GM18951 (cell line): ENCODE results near the gene MSANTD3.
A peak's percentile ranks its signal among the peaks of the same experiment; 100 is the strongest.
"Not testable (repeated sequence)": the region's sequence is repeated elsewhere in the genome, so short reads cannot be mapped to it uniquely, and the experiment has no call there.

Experiments used
- POLR2A ChIP-seq: IDR thresholded peaks from 4 replicates; pipeline ENCODE4 v1.6.1; 2011; ENCODE audit warnings: mild to moderate bottlenecking; ENCODE audit not compliant: insufficient read length, insufficient read depth; ENCODE audit errors: extremely low read depth
- in situ Hi-C: fragments of 300-500 bp; cut with MboI; formaldehyde crosslinking; loops from one replicate; pipeline ENCODE4 v1.12.0; 2022; ENCODE audit warnings: low sequenced_read_pairs, mixed read lengths, inconsistent platforms; ENCODE audit not compliant: unreplicated experiment

Gene MSANTD3

GRCh38 chr9:100426530-100427365, at the start of gene MSANTD3:
Gene MSANTD3, plus strand, starts transcription at chr9:100427143. Its CDS starts 14,796 bp downstream, at chr9:100441939.
- in situ Hi-C loops = no loop called here

GRCh38 chr9:100379862-100380261, 47.1 kb upstream of the MSANTD3 start:
- no peak for TF ChIP-seq POLR2A
- in situ Hi-C loops = no loop called here

More at GRCh38 chr9:100426530-100427365, at the start of gene MSANTD3:
- peak; percentile 55 for TF ChIP-seq POLR2A

- in situ Hi-C loops = not testable (repeated sequence)
These were observed 34.0 kb upstream of the MSANTD3 start for GRCh38 chr9:100392989-100393388.

- in situ Hi-C loops = no loop called here
- no peak for TF ChIP-seq POLR2A
These were observed 32.8 kb upstream of the MSANTD3 start for GRCh38 chr9:100394032-100394695.

GRCh38 chr9:100394816-100395215, 32.1 kb upstream of the MSANTD3 start:
- in situ Hi-C loops = no loop called here
- no peak for TF ChIP-seq POLR2A

- no peak for TF ChIP-seq POLR2A
- in situ Hi-C loops = no loop called here
These were observed 30.2 kb upstream of the MSANTD3 start for GRCh38 chr9:100396769-100397168.

GRCh38 chr9:100397529-100398266, 29.2 kb upstream of the MSANTD3 start:
- in situ Hi-C loops = no loop called here
- no peak for TF ChIP-seq POLR2A

GRCh38 chr9:100401042-100401441, 25.9 kb upstream of the MSANTD3 start:
- no peak for TF ChIP-seq POLR2A
- in situ Hi-C loops = no loop called here

GRCh38 chr9:100406962-100407361, 20.0 kb upstream of the MSANTD3 start:
- in situ Hi-C loops = no loop called here
- no peak for TF ChIP-seq POLR2A

- TF ChIP-seq POLR2A = no peak
- in situ Hi-C loops = no loop called here
These were observed 18.3 kb upstream of the MSANTD3 start for GRCh38 chr9:100408546-100409175.

GRCh38 chr9:100409176-100409556, 17.8 kb upstream of the MSANTD3 start:
- in situ Hi-C loops = no loop called here
- TF ChIP-seq POLR2A = no peak

GRCh38 chr9:100411472-100412283, 15.3 kb upstream of the MSANTD3 start:
- in situ Hi-C loops = no loop called here
- TF ChIP-seq POLR2A = peak; percentile 79

- in situ Hi-C loops = no loop called here
- no peak for TF ChIP-seq POLR2A
These were observed 13.0 kb upstream of the MSANTD3 start for GRCh38 chr9:100413839-100414420.
